HG03045 (cell line): ENCODE results near the gene ATP8A1.
"Not testable (repeated sequence)": the region's sequence is repeated elsewhere in the genome, so short reads cannot be mapped to it uniquely, and the experiment has no call there.

ENCODE experiments used
- ATAC-seq: cut with Tn5 transposase; IDR thresholded peaks from one replicate; pipeline ENCODE4 v1.9.1; 2021; ENCODE audit warnings: mild to moderate bottlenecking, moderate library complexity; ENCODE audit not compliant: unreplicated experiment

Gene ATP8A1

GRCh38 chr4:42390622-42391354, 266.1 kb downstream of the ATP8A1 start:
- no peak for ATAC-seq

GRCh38 chr4:42385516-42385915, 271.4 kb downstream of the ATP8A1 start:
- ATAC-seq, result no peak

- no peak for ATAC-seq
These were observed 275.2 kb downstream of the ATP8A1 start for GRCh38 chr4:42381666-42382065.

- no peak for ATAC-seq
These were observed 279.4 kb downstream of the ATP8A1 start for GRCh38 chr4:42377497-42377896.

- not testable (repeated sequence) for ATAC-seq
These were observed 284.6 kb downstream of the ATP8A1 start for GRCh38 chr4:42372303-42372702.

GRCh38 chr4:42371305-42372252, 285.3 kb downstream of the ATP8A1 start:
- no peak for ATAC-seq

GRCh38 chr4:42369489-42369888, 287.4 kb downstream of the ATP8A1 start:
- ATAC-seq, result no peak

GRCh38 chr4:42366959-42367358, 289.9 kb downstream of the ATP8A1 start:
- no peak for ATAC-seq

- no peak for ATAC-seq
These were observed 292.4 kb downstream of the ATP8A1 start for GRCh38 chr4:42364266-42365053.

GRCh38 chr4:42363614-42364013, 293.3 kb downstream of the ATP8A1 start:
- ATAC-seq, result no peak

GRCh38 chr4:42362591-42362990, 294.3 kb downstream of the ATP8A1 start:
- no peak for ATAC-seq

- no peak for ATAC-seq
These were observed 295.4 kb downstream of the ATP8A1 start for GRCh38 chr4:42361456-42361855.

GRCh38 chr4:42360256-42360669, 296.6 kb downstream of the ATP8A1 start:
- no peak for ATAC-seq

GRCh38 chr4:42359711-42360110, 297.2 kb downstream of the ATP8A1 start:
- no peak for ATAC-seq
